Measurements from ENCODE around the gene MYO3B.

DNA sequence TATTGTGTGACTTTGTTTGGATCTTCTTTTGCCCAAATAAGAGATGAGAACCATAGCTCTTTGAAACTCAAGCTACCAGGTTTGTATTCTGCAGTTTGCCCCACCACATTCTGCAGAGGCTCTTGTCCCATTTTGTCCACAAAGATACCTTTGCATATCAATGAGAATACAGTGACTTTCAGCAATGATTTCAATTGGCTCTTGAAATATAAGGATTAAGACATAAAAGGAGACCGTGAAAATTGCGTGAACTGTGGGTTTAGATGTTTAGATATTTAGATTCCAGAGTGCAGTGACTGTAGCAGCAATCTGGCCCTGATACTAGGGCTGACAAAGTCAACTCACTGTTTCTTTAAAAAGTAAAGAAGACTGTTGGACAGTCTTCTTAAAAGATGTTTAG, 390.6 kb downstream of the MYO3B start:
- TF ChIP-seq, protein P1, sequence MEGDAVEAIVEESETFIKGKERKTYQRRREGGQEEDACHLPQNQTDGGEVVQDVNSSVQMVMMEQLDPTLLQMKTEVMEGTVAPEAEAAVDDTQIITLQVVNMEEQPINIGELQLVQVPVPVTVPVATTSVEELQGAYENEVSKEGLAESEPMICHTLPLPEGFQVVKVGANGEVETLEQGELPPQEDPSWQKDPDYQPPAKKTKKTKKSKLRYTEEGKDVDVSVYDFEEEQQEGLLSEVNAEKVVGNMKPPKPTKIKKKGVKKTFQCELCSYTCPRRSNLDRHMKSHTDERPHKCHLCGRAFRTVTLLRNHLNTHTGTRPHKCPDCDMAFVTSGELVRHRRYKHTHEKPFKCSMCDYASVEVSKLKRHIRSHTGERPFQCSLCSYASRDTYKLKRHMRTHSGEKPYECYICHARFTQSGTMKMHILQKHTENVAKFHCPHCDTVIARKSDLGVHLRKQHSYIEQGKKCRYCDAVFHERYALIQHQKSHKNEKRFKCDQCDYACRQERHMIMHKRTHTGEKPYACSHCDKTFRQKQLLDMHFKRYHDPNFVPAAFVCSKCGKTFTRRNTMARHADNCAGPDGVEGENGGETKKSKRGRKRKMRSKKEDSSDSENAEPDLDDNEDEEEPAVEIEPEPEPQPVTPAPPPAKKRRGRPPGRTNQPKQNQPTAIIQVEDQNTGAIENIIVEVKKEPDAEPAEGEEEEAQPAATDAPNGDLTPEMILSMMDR (IDR thresholded peaks at IDR 0.05), result no peak
- TF ChIP-seq POLR2A (IDR thresholded peaks at IDR 0.05), result no peak
